ENCODE data around the gene VAPA.
A peak's percentile ranks its signal among the peaks of the same experiment; 100 is the strongest.

The VAPA gene

GRCh38 chr18:10003866-10004265 is 90.0 kb downstream of the VAPA start:
- DNase-seq (ENCODE audit: low spot score), result no peak

- DNase-seq (ENCODE audit: low spot score), result peak; percentile 71
These were observed 92.6 kb downstream of the VAPA start for GRCh38 chr18:10006311-10006893.

- DNase-seq (ENCODE audit: low spot score), result no peak
These were observed 94.3 kb downstream of the VAPA start for GRCh38 chr18:10008006-10008647.
